OCI-LY7 (cell line): Measurements from ENCODE around the gene FAP. TPM values are rescaled to one million over a fixed set of nuclear protein-coding genes. Genes with fewer than 3 reads are reported as not detected.

ENCODE experiments used
- BruUV-seq: library from RNA; stranded (reverse); fragments of 400-500 nt; replicated peaks from 2 replicates; lab custom pipeline; 2021; lab: Mats Ljungman, UMichigan
- CTCF ChIA-PET: fragments of 300-600 bp; sonication (Branson Sonifier 250); formaldehyde crosslinking; loops from one replicate; lab custom pipeline; 2022; ENCODE audit warnings: antibody characterized with exemption; ENCODE audit not compliant: unreplicated experiment; lab: Charles Lee
- POLR2A ChIA-PET: fragments of 300-600 bp; sonication (Branson Sonifier 250); formaldehyde crosslinking; loops from one replicate; lab custom pipeline; 2022; ENCODE audit warnings: antibody characterized with exemption; lab: Charles Lee
- DNase-seq: peaks from one replicate; pipeline ENCODE4 v3.0.0-alpha.2; 2015; ENCODE audit warnings: low spot score
- H2AFZ ChIP-seq: fragments of 200-600 bp; sonication (generic), shearing (Covaris generic); 2 replicates; pipeline ENCODE4 v1.6.1; 2014; ENCODE audit warnings: mild to moderate bottlenecking, antibody characterized with exemption, low read length, moderate library complexity
- H3K27ac ChIP-seq: fragments of 200-600 bp; sonication (generic); 2 replicates; pipeline ENCODE4 v1.5.1; 2014; ENCODE audit warnings: mixed run types, low read depth, mild to moderate bottlenecking, moderate library complexity, low read length, inconsistent platforms; ENCODE audit not compliant: poor library complexity, severe bottlenecking
- H3K36me3 ChIP-seq: fragments of 200-600 bp; sonication (generic); 2 replicates; pipeline ENCODE4 v1.6.1; 2014; ENCODE audit warnings: mild to moderate bottlenecking, antibody characterized with exemption, low read length, moderate library complexity, mixed read lengths; ENCODE audit not compliant: insufficient read depth
- H3K4me1 ChIP-seq: fragments of 200-600 bp; sonication (generic); 2 replicates; pipeline ENCODE4 v1.5.1; 2014; ENCODE audit warnings: mild to moderate bottlenecking, low read length; ENCODE audit not compliant: insufficient read depth, poor library complexity, severe bottlenecking
- H3K4me2 ChIP-seq: fragments of 200-600 bp; sonication (generic); 2 replicates; pipeline ENCODE4 v1.6.1; 2014; ENCODE audit warnings: mild to moderate bottlenecking, low read length
- H3K4me3 ChIP-seq: fragments of 200-600 bp; sonication (generic); 2 replicates; pipeline ENCODE4 v1.5.1; 2014; ENCODE audit warnings: mild to moderate bottlenecking, low read depth, low read length; ENCODE audit not compliant: poor library complexity, severe bottlenecking
- H3K79me2 ChIP-seq: fragments of 200-600 bp; sonication (generic); 2 replicates; pipeline ENCODE4 v1.6.1; 2016; ENCODE audit warnings: low read depth, mild to moderate bottlenecking, low read length, moderate library complexity, mixed read lengths; ENCODE audit not compliant: insufficient read depth
- H3K9me2 ChIP-seq: fragments of 200-600 bp; sonication (generic); 2 replicates; pipeline ENCODE4 v1.6.1; 2016; ENCODE audit warnings: mild to moderate bottlenecking, low read length, mixed read lengths; ENCODE audit not compliant: insufficient read depth
- H3K9me3 ChIP-seq: fragments of 200-600 bp; sonication (generic); 2 replicates; pipeline ENCODE4 v1.6.1; 2014; ENCODE audit warnings: mild to moderate bottlenecking, mixed run types, low read length, mixed read lengths
- H4K20me1 ChIP-seq: fragments of 200-600 bp; sonication (generic); 2 replicates; pipeline ENCODE4 v1.6.1; 2014; ENCODE audit warnings: mild to moderate bottlenecking, antibody characterized with exemption, low read length, moderate library complexity, mixed read lengths; ENCODE audit not compliant: insufficient read depth
- CTCF ChIP-seq: fragments of 200-600 bp; sonication (generic); conservative IDR thresholded peaks from 2 replicates; pipeline ENCODE4 v1.5.1; 2014; ENCODE audit warnings: mild to moderate bottlenecking, antibody characterized with exemption, low read length, moderate library complexity, mixed read lengths
- EZH2phosphoT487 ChIP-seq: fragments of 200-600 bp; sonication (generic); IDR thresholded peaks from 2 replicates; pipeline ENCODE4 v1.6.1; 2018; ENCODE audit warnings: low read depth, borderline replicate concordance, mild to moderate bottlenecking, mixed run types, antibody characterized with exemption, low read length, moderate library complexity, mixed read lengths
- intact Hi-C: fragments of 100-400 bp; cut with micrococcal nuclease; formaldehyde crosslinking; loops from one replicate; pipeline ENCODE4 v1.10.0; 2022; ENCODE audit not compliant: unreplicated experiment
- total RNA-seq, 2 experiments: library from RNA; depleted of rRNA in 1 of 2; stranded (reverse); fragments of >200 nt in 1 of 2; shearing (Covaris generic) in 1 of 2; gene quantifications; 2 replicates each; pipeline ENCODE4 v1.2.3, GENCODE V29; 2014 to 2022

The FAP gene
- total RNA-seq, 2 experiments from 2014 or later = not detected

- peak; percentile 51 for DNase-seq
- no peak overlapping the region for H3K4me3 ChIP-seq
- H2AFZ ChIP-seq = no peak overlapping the region
- no peak overlapping the region for H3K27ac ChIP-seq
- CTCF ChIA-PET = no interaction called here
- H3K9me3 ChIP-seq = no peaks in the 10 kb centered on the region
- H3K79me2 ChIP-seq = no peaks in the 10 kb centered on the region
- no peaks in the 10 kb centered on the region for H3K9me2 ChIP-seq
- TF ChIP-seq EZH2phosphoT487 = no peak
- peak; percentile 84 for TF ChIP-seq CTCF
- intact Hi-C loops = no loop called here
- no peaks in the 10 kb centered on the region for H4K20me1 ChIP-seq
- no peaks in the 10 kb centered on the region for H3K36me3 ChIP-seq
- BruUV-seq = no TSS peak
- H3K4me1 ChIP-seq = no peaks in the 10 kb centered on the region
- no peak overlapping the region for H3K4me2 ChIP-seq
- POLR2A ChIA-PET = interaction anchor here (0.6 to 0.7 kb wide), 2 partner anchors 232 to 554 kb away, joined by 3 to 4 read pairs; no protein-coding TSS in a partner anchor
Measured at GRCh38 chr2:162153608-162154224, 89.5 kb downstream of the FAP start.

- BruUV-seq = no TSS peak
Measured at GRCh38 chr2:162152147-162152546, 91.1 kb downstream of the FAP start, which contains the start of gene GCG. Gene GCG, minus strand, starts transcription at chr2:162152247. Its CDS starts 3,069 bp downstream, at chr2:162149178.

More at GRCh38 chr2:162152147-162152546, 91.1 kb downstream of the FAP start, which contains the start of gene GCG:
- H3K4me2 ChIP-seq = no peak within 1 kb of the TSS
- no peaks in the 10 kb centered on the region for H4K20me1 ChIP-seq
- no peaks in the 10 kb centered on the region for H3K4me1 ChIP-seq
- H3K27ac ChIP-seq = no peak within 1 kb of the TSS
- H3K4me3 ChIP-seq = no peak within 1 kb of the TSS
- POLR2A ChIA-PET = no interaction called here
- H3K36me3 ChIP-seq = no peaks in the 10 kb centered on the region
- CTCF ChIA-PET = no interaction called here
- no peak for TF ChIP-seq EZH2phosphoT487
- TF ChIP-seq CTCF = no peak
- no peaks in the 10 kb centered on the region for H3K9me3 ChIP-seq
- H3K9me2 ChIP-seq = no peaks in the 10 kb centered on the region
- H3K79me2 ChIP-seq = no peaks in the 10 kb centered on the region
- intact Hi-C loops = loop anchor here (1.0 kb wide), 1 partner anchor 146 kb away; no protein-coding TSS in a partner anchor
- no peak for DNase-seq
- no peak within 1 kb of the TSS for H2AFZ ChIP-seq
